T-cell (primary cell): ENCODE data around the gene RANBP6. TPM values are rescaled to one million over a fixed set of nuclear protein-coding genes. Genes with fewer than 3 reads are reported as not detected.
"Not testable (repeated sequence)": the region's sequence is repeated elsewhere in the genome, so short reads cannot be mapped to it uniquely, and the experiment has no call there.

ENCODE experiments used
- ATAC-seq, 4 experiments: fragments of 200-7000 bp in 3 of 4; fragments of 150-1000 bp in 1 of 4; cut with Tn5 transposase; replicated peaks in 1 of 4; 1 replicate in 3 of 4; 2 replicates in 1 of 4; pipeline ENCODE4 v1.10.0; 2021; ENCODE audit warnings: moderate library complexity in 3 of 4, mild to moderate bottlenecking in 2 of 4, moderate number of reproducible peaks in 1 of 4
- CTCF ChIA-PET, 2 donors: fragments of 300-600 bp; sonication (Branson Sonifier 250); formaldehyde crosslinking; loops; one replicate each; lab custom pipeline; 2022; ENCODE audit warnings: antibody characterized with exemption in 2 of 2; lab: Charles Lee
- POLR2A ChIA-PET, 2 donors: fragments of 300-600 bp; sonication (Branson Sonifier 250); formaldehyde crosslinking; loops; one replicate each; lab custom pipeline; 2022; ENCODE audit warnings: antibody characterized with exemption in 2 of 2; lab: Charles Lee
- DNase-seq, 35 experiments: peaks; one replicate each; pipeline versions ENCODE4 v3.0.0 to v3.0.0-alpha.2; 2013 to 2023
- H3K27ac ChIP-seq: one replicate; pipeline ENCODE4 v1.5.1; 2013; ENCODE audit warnings: low read length
- H3K27me3 ChIP-seq, 2 experiments: replicated peaks in 1 of 2; 1 replicate in 1 of 2; 2 replicates in 1 of 2; pipeline versions ENCODE4 v1.6.1 to v1.7.0; 2013; ENCODE audit warnings: low read length in 1 of 2, mixed read lengths in 1 of 2; ENCODE audit not compliant: control insufficient read depth in 2 of 2, insufficient read depth in 2 of 2; ENCODE audit errors: extremely low read depth in 1 of 2
- H3K36me3 ChIP-seq, 2 donors: 1 replicate in 1 of 2; 2 replicates in 1 of 2; pipeline versions ENCODE4 v1.6.1 to v1.7.0; 2013; ENCODE audit warnings: low read length in 1 of 2; ENCODE audit not compliant: control insufficient read depth in 2 of 2, insufficient read depth in 1 of 2; ENCODE audit errors: extremely low read depth in 1 of 2
- H3K4me1 ChIP-seq, 2 experiments: 1 replicate in 1 of 2; 2 replicates in 1 of 2; pipeline versions ENCODE4 v1.6.1 to v1.7.0; 2013; ENCODE audit warnings: low read length in 2 of 2, mixed read lengths in 1 of 2; ENCODE audit not compliant: insufficient read depth in 2 of 2, control insufficient read depth in 1 of 2; ENCODE audit errors: extremely low read depth in 1 of 2
- H3K4me3 ChIP-seq, 2 donors: 1 replicate in 1 of 2; 2 replicates in 1 of 2; pipeline versions ENCODE4 v1.5.1 to v1.7.0; 2013; ENCODE audit warnings: mild to moderate bottlenecking in 2 of 2, low read length in 1 of 2, moderate library complexity in 1 of 2; ENCODE audit not compliant: control insufficient read depth in 1 of 2; ENCODE audit errors: extremely low read depth in 1 of 2
- H3K9me3 ChIP-seq: 2 replicates; pipeline ENCODE4 v1.7.0; 2013
- H3K27ac Mint-ChIP-seq, 2 donors: one replicate each; pipeline ENCODE4 v1.8.0; 2020 to 2021; ENCODE audit warnings: mild to moderate bottlenecking in 2 of 2, mixed read lengths in 2 of 2
- H3K27me3 Mint-ChIP-seq, 2 donors: one replicate each; pipeline ENCODE4 v1.8.0; 2021 to 2022; ENCODE audit warnings: mixed read lengths in 2 of 2
- H3K36me3 Mint-ChIP-seq: one replicate; pipeline ENCODE4 v1.8.0; 2021; ENCODE audit warnings: mixed read lengths
- H3K4me1 Mint-ChIP-seq, 3 donors: one replicate each; pipeline ENCODE4 v1.8.0; 2020 to 2022; ENCODE audit warnings: mixed read lengths in 3 of 3, mild to moderate bottlenecking in 1 of 3
- H3K4me3 Mint-ChIP-seq, 3 donors: one replicate each; pipeline ENCODE4 v1.8.0; 2020 to 2022; ENCODE audit warnings: mild to moderate bottlenecking in 3 of 3, mixed read lengths in 3 of 3, moderate library complexity in 3 of 3
- H3K9me3 Mint-ChIP-seq, 3 donors: one replicate each; pipeline ENCODE4 v1.8.0; 2020 to 2022; ENCODE audit warnings: mixed read lengths in 3 of 3
- WGBS: methylation state at CpG from one replicate; pipeline ENCODE4 v1.1.5; 2013; ENCODE audit warnings: missing lambda C conversion rate; ENCODE audit not compliant: insufficient coverage; 5-methylcytosine and 5-hydroxymethylcytosine counted together
- total RNA-seq, 35 experiments: library from RNA in 6 of 35; stranded (reverse) in 6 of 35; fragments of 120-200 nt in 1 of 35; gene quantifications; one replicate each; pipeline versions ENCODE4 v1.2.1 to v1.2.4 and lab custom pipeline; 2013 to 2026

RANBP6 gene
- total RNA-seq: 10 to 100 TPM; 26.2 to 34.6 (median 29.3) TPM
- 54.5 TPM for total RNA-seq (2013)
- total RNA-seq (lab: John Stamatoyannopoulos, UW): 48.1 to 153 (median 111) reads per million in 29 experiments

DNA sequence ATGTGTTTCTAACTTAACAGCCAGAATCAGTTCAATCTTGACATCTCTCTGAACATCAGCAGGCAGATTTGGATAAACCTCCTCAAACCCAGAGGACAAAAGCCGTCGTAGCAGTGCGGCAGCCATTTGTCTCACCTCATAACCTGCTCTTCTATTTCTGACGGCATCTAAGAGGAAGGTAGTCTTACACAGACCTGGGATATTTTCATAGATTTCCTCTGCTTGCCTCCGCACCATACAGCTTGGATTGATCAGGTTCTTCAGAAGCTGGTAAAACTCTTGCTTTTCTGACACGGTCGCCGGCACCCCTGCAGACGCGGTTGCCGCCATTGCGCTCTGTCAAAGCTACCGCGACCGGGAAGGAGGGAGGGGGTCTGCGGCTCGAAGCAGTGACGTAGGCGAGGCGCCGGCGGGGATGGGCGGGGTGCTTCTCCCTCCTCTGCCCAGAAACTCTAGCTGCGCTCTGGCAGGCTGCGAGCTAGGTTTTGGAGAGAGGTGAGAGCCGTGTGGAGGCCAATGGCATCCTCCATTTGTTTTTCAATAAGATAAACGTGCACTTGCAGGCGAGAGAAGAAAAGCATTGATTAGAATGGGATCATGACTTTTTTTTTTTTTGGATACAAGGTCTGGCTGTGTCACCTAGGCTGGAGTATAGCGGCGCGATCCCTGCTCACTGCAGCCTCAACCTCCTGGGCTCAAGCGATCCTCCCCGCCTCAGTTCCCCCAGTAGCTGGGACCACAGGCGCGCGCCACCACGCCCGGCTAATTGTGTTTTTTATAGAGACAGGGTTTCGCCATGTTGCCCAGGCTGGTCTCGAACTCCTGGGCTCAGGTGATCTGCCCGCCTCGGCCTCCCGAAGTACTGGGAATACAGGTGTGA is at the start of gene RANBP6:
Gene RANBP6 (minus strand): TSS at position 347 of the 880 bp plus-strand sequence. CDS start 17 bp downstream, at position 330.
- Mint-ChIP-seq H3K27ac (peak within 1 kb of the TSS; percentile 90 to 99), H3K4me1 (peaks cover 32 to 45% (median 43%) of the 10 kb centered on the region in 3 donors), H3K36me3 (peaks cover 36% of the 10 kb centered on the region), H3K27me3 (no peaks in the 10 kb centered on the region), H3K4me3 (peak within 1 kb of the TSS; percentile 89 to 98 (median 95)), H3K9me3 (peaks cover 8 to 21% (median 20%) of the 10 kb centered on the region in 3 donors)
- Histone ChIP-seq H3K4me3 (peak within 1 kb of the TSS; percentile 88 to 97), H3K36me3 (peaks cover 0 to 9% of the 10 kb centered on the region in 2 donors), H3K4me1 (peaks cover 10 to 16% of the 10 kb centered on the region in 2 experiments), H3K27me3 (no peaks in the 10 kb centered on the region), H3K27ac (peak within 1 kb of the TSS; percentile 84), H3K9me3 (peaks cover 2% of the 10 kb centered on the region)
- POLR2A ChIA-PET: interaction anchor here (0.5 to 1.5 kb wide), 13 partner anchors 9 to 1835 kb away, joined by 3 to 23 read pairs (median 5); partner anchors contain the start of gene UHRF2 (in 1 of the 2)
- WGBS: under 1% methylated on average over 24 of the region's 43 CpGs
- DNase-seq: peak; percentile 76 to 94 (median 91)
- ATAC-seq: peak; percentile 99
- CTCF ChIA-PET: interaction anchor here (0.6 to 1.2 kb wide), 8 partner anchors 7 to 398 kb away, joined by 3 to 11 read pairs (median 5); partner anchors contain the start of gene UHRF2 (in 1 of the 2)

DNA sequence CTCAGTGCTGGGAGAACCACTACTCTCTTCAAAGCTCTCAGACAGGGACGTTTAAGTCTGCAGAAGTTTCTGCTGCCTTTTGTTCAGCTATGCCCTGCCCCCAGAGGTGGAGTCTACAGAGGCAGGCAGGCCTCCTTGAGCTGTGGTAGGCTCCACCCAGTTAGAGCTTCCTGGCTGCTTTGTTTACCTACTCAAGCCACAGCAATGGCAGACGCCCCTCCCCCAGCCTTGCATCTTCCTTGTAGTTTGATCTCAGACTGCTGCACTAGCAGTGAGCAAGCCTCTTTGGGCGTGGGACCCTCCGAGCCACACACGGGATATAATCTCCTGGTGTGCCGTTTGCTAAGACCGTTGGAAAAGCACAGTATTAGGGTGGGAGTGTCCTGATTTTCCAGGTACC is 47.7 kb upstream of the RANBP6 start:
- WGBS: 60% methylated on average over 6 of the region's 7 CpGs
- H3K36me3 Mint-ChIP-seq, POLR2A ChIA-PET, H3K27ac ChIP-seq, CTCF ChIA-PET, H3K9me3 Mint-ChIP-seq, H3K4me1 ChIP-seq, H3K4me3 Mint-ChIP-seq, H3K4me3 ChIP-seq, H3K36me3 ChIP-seq, H3K9me3 ChIP-seq, H3K27ac Mint-ChIP-seq, H3K27me3 ChIP-seq: not testable (repeated sequence)
- Mint-ChIP-seq H3K4me1 (peaks cover 11 to 16% (median 12%) of the 10 kb centered on the region in 3 donors), H3K27me3 (peaks cover 15 to 20% of the 10 kb centered on the region in 2 donors)
- peak in 23 of 35 experiments; percentile 4 to 38 (median 26) for DNase-seq
- ATAC-seq: peak in 1 of 4 experiments; percentile 19

- Histone ChIP-seq H3K27me3 (no peaks in the 10 kb centered on the region), H3K36me3 (no peaks in the 10 kb centered on the region), H3K9me3 (no peaks in the 10 kb centered on the region), H3K4me1 (no peaks in the 10 kb centered on the region), H3K27ac (no peak overlapping the region), H3K4me3 (no peak overlapping the region)
- ChIA-PET CTCF (interaction anchor here (1.0 to 3.2 kb wide), 3 partner anchors 250 to 512 kb away, joined by 6 to 24 read pairs (median 17); no protein-coding TSS in a partner anchor), POLR2A (no interaction called here)
- WGBS: no CpG with 5 or more reads among the region's 3 CpGs
- H3K4me1 Mint-ChIP-seq: peaks cover 0 to 8% (median 2%) of the 10 kb centered on the region in 3 donors
- no peak overlapping the region for H3K27ac Mint-ChIP-seq
- H3K27me3 Mint-ChIP-seq: peaks cover 5 to 10% of the 10 kb centered on the region in 2 donors
- no peak overlapping the region for H3K4me3 Mint-ChIP-seq
- ATAC-seq (no peak), DNase-seq (no peak)
- no peaks in the 10 kb centered on the region for H3K36me3 Mint-ChIP-seq
- no peaks in the 10 kb centered on the region for H3K9me3 Mint-ChIP-seq
Observed at GRCh38 chr9:6055666-6056065, 40.2 kb upstream of the RANBP6 start.

- Mint-ChIP-seq H3K27me3 (peaks cover 1 to 5% of the 10 kb centered on the region in 2 donors), H3K27ac (no peak overlapping the region), H3K4me3 (no peak overlapping the region), H3K4me1 (peaks cover 0 to 9% (median 2%) of the 10 kb centered on the region in 3 donors), H3K9me3 (no peaks in the 10 kb centered on the region), H3K36me3 (no peaks in the 10 kb centered on the region)
- Histone ChIP-seq H3K4me1 (no peaks in the 10 kb centered on the region), H3K9me3 (no peaks in the 10 kb centered on the region), H3K36me3 (no peaks in the 10 kb centered on the region), H3K27me3 (no peaks in the 10 kb centered on the region), H3K4me3 (no peak overlapping the region), H3K27ac (no peak overlapping the region)
- peak in 20 of 35 experiments; percentile 4 to 79 (median 32) for DNase-seq
- CTCF ChIA-PET: interaction anchor here (1.0 to 3.2 kb wide), 3 partner anchors 251 to 512 kb away, joined by 6 to 24 read pairs (median 17); no protein-coding TSS in a partner anchor
- no CpG with 5 or more reads among the region's 2 CpGs for WGBS
- ATAC-seq: peak in 2 of 4 experiments; percentile 65 to 71
- POLR2A ChIA-PET: no interaction called here
Observed at GRCh38 chr9:6055216-6055615, 39.8 kb upstream of the RANBP6 start.

- peak; percentile 65 to 80 (median 74) for ATAC-seq
- H3K27ac Mint-ChIP-seq: no peak overlapping the region
- Histone ChIP-seq H3K36me3 (no peaks in the 10 kb centered on the region), H3K4me3 (no peak overlapping the region), H3K9me3 (no peaks in the 10 kb centered on the region), H3K27ac (no peak overlapping the region), H3K27me3 (no peaks in the 10 kb centered on the region), H3K4me1 (peaks cover 0 to 4% of the 10 kb centered on the region in 2 experiments)
- ChIA-PET POLR2A (interaction anchor here in 1 of 2 donors (0.6 to 1.1 kb wide), 5 partner anchors 15 to 536 kb away, joined by 3 to 6 read pairs (median 3); no protein-coding TSS in a partner anchor), CTCF (interaction anchor here (0.5 to 3.2 kb wide), 23 partner anchors 11 to 547 kb away, joined by 3 to 24 read pairs (median 5); partner anchors contain the start of gene RANBP6 (in 1 of the 2))
- peaks cover 0 to 4% of the 10 kb centered on the region in 2 donors for H3K27me3 Mint-ChIP-seq
- no peaks in the 10 kb centered on the region for H3K9me3 Mint-ChIP-seq
- DNase-seq: peak in 32 of 35 experiments; percentile 12 to 78 (median 42)
- 0% methylated on average over 1 of the region's 3 CpGs for WGBS
- H3K36me3 Mint-ChIP-seq: no peaks in the 10 kb centered on the region
- no peak overlapping the region for H3K4me3 Mint-ChIP-seq
- peaks cover 6 to 16% (median 6%) of the 10 kb centered on the region in 3 donors for H3K4me1 Mint-ChIP-seq
Observed at GRCh38 chr9:6054280-6055099, 39.1 kb upstream of the RANBP6 start.
